ENCODE measurements around the gene MEIOC.

DNA sequence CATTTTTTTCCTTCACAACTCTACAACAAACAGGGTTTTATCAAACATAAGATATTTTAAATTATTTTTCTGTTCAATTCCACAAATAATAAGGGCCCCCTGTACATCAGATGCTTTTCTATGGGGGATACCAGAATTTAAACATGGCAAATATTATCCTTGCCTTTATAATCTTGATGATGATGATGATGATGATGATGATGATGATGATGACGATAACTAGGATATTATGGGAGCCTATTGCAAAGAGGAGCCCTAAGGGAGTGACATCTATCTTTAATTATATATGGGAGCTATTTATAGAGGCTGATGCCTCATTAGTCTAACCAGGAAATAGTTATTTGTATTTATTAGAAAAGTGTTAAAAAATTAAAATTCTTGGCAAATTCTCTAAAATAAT, 6.8 kb downstream of the MEIOC start:
- TF ChIP-seq ZNF274 (IDR thresholded peaks at IDR 0.05; ENCODE audit: low read depth, low read length) (no peak), SUZ12 (IDR thresholded peaks at IDR 0.05; ENCODE audit: extremely low read depth, insufficient read depth, insufficient read length) (no peak)
